GM18951 (cell line): ENCODE measurements around the gene FPR3.

Source experiments
- POLR2A ChIP-seq: IDR thresholded peaks from 4 replicates; pipeline ENCODE4 v1.6.1; 2011; ENCODE audit warnings: mild to moderate bottlenecking; ENCODE audit not compliant: insufficient read length, insufficient read depth; ENCODE audit errors: extremely low read depth
- in situ Hi-C: fragments of 300-500 bp; cut with MboI; formaldehyde crosslinking; loops from one replicate; pipeline ENCODE4 v1.12.0; 2022; ENCODE audit warnings: low sequenced_read_pairs, mixed read lengths, inconsistent platforms; ENCODE audit not compliant: unreplicated experiment

FPR3 gene

GRCh38 chr19:51807111-51807701, 12.2 kb downstream of the FPR3 start:
- TF ChIP-seq POLR2A: no peak
- in situ Hi-C loops: no loop called here

- in situ Hi-C loops: no loop called here
- TF ChIP-seq POLR2A: no peak
These were observed 13.0 kb downstream of the FPR3 start for GRCh38 chr19:51807925-51808324.

GRCh38 chr19:51808333-51808986, 13.5 kb downstream of the FPR3 start:
- TF ChIP-seq POLR2A: no peak

GRCh38 chr19:51809787-51810186, 14.8 kb downstream of the FPR3 start:
- no peak for TF ChIP-seq POLR2A
- in situ Hi-C loops: no loop called here

More at GRCh38 chr19:51808333-51808986, 13.5 kb downstream of the FPR3 start:
- in situ Hi-C loops: no loop called here

GRCh38 chr19:51810223-51810622, 15.3 kb downstream of the FPR3 start:
- in situ Hi-C loops: no loop called here
- TF ChIP-seq POLR2A: no peak

GRCh38 chr19:51811344-51811743, 16.4 kb downstream of the FPR3 start:
- no peak for TF ChIP-seq POLR2A
- in situ Hi-C loops: no loop called here

- TF ChIP-seq POLR2A: no peak
- in situ Hi-C loops: no loop called here
These were observed 20.1 kb downstream of the FPR3 start for GRCh38 chr19:51815043-51815442.

GRCh38 chr19:51816711-51817110, 21.8 kb downstream of the FPR3 start:
- in situ Hi-C loops: no loop called here
- no peak for TF ChIP-seq POLR2A

- TF ChIP-seq POLR2A: no peak
- in situ Hi-C loops: no loop called here
These were observed 25.1 kb downstream of the FPR3 start for GRCh38 chr19:51820011-51820410.

GRCh38 chr19:51820831-51821446, 26.0 kb downstream of the FPR3 start:
- in situ Hi-C loops: no loop called here
- TF ChIP-seq POLR2A: no peak

GRCh38 chr19:51821456-51821855, 26.5 kb downstream of the FPR3 start:
- TF ChIP-seq POLR2A: no peak
- in situ Hi-C loops: no loop called here

- in situ Hi-C loops: no loop called here
- TF ChIP-seq POLR2A: no peak
These were observed 27.0 kb downstream of the FPR3 start for GRCh38 chr19:51821921-51822320.

- no peak for TF ChIP-seq POLR2A
- in situ Hi-C loops: no loop called here
These were observed 27.4 kb downstream of the FPR3 start for GRCh38 chr19:51822325-51822724.

GRCh38 chr19:51822946-51823345, 28.0 kb downstream of the FPR3 start:
- in situ Hi-C loops: no loop called here
- no peak for TF ChIP-seq POLR2A
